HG03457 (cell line): ENCODE measurements around the gene TBC1D10B.
"Not testable (repeated sequence)": the region's sequence is repeated elsewhere in the genome, so short reads cannot be mapped to it uniquely, and the experiment has no call there.

ENCODE experiments used
- ATAC-seq: cut with Tn5 transposase; IDR thresholded peaks from one replicate; pipeline ENCODE4 v1.9.1; 2021; ENCODE audit warnings: moderate number of reproducible peaks; ENCODE audit not compliant: unreplicated experiment

The TBC1D10B gene

DNA sequence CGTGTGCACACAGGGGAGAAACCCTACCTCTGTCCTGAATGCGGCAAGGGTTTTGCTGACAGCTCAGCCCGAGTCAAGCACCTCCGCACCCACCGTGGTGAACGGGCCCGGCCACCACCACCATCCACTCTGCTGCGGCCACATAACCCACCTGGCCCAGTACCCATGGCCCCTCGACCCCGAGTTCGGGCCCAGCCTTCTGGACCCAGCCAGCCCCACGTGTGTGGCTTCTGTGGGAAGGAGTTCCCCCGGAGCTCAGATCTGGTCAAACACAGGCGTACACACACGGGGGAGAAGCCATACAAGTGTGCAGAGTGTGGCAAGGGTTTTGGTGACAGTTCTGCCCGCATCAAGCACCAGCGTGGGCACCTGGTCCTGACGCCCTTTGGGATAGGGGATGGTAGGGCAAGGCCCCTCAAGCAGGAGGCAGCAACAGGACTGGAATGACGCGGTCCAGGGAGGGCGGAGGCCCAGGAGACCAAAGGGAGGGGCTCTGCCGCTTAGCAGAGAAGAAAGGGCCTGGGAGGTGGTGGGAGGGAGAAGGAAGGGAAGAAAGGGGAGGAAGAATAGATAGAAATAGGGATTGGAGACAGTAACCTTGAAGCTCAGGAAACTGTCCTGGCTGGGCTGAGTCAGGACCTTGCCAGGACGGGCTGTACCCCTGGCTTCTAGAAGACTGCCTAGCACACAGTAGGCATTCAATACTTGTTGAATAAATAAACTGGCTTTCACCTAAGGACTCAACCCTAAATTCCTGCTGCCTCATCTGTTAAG lies 28.6 kb upstream of the TBC1D10B start:
- ATAC-seq = no peak

DNA sequence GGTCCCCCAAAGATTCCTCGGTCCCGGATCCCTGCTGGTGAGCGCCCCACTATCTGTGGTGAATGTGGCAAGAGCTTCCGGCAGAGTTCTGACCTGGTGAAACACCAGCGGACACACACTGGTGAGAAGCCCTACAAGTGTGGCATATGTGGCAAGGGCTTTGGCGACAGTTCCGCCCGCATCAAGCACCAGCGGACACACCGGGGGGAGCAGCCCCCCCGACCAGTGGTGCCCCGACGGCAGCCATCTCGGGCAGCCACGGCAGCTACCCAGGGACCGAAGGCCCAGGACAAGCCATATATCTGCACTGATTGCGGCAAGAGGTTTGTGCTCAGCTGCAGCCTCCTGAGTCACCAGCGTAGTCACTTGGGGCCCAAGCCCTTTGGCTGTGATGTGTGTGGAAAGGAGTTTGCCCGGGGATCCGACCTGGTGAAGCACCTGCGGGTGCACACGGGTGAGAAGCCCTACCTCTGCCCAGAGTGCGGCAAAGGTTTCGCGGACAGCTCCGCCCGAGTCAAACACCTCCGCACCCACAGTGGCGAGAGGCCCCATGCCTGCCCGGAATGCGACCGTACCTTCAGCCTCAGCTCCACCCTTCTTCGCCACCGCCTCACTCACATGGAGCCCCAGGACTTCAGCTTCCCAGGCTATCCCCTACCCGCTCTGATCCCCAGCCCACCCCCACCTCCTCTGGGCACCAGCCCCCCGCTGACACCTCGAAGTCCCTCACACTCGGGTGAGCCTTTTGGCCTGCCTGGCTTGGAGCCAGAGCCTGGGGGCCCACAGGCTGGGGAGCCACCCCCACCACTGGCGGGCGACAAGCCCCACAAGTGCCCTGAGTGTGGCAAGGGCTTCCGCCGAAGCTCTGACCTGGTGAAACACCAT lies 27.7 kb upstream of the TBC1D10B start:
- ATAC-seq = no peak

DNA sequence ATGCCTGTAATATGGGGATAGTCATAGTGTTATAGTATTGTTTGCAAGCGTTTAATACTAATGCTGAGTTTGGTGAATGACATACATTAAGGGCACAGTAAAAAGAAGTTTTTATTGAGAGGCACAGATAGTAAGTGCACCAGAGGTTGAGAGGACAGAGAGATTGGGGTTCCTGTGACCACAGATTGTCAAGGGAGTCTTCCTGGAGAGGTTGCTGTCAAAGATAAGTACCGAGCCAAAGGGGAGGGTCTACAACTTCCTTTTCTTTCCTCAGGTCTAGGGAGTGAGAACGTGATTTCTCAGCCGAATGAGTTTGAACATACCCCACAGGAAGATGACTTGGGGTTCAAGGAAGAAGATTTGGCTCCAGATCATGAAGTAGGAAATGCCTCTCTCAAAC lies 26.8 kb upstream of the TBC1D10B start:
- no peak for ATAC-seq

DNA sequence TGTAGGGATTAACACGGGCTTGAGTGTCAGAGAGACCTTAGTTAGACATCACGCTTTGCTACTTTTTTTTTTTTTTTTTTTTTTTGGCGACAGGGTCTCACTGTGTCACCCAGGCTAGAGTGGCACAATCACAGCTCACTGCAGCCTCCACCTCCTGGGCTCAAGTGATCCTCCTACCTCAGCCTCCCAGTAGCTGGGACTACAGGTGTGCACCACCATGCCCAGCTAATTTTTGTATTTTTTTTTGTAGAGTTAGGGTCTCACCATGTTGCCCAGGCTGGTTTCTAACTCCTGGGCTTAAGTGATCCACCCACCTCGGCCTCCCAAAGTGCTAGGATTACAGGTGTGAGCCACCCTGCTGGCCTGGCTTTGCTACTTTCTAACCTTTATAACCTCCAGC lies 26.3 kb upstream of the TBC1D10B start:
- not testable (repeated sequence) for ATAC-seq

DNA sequence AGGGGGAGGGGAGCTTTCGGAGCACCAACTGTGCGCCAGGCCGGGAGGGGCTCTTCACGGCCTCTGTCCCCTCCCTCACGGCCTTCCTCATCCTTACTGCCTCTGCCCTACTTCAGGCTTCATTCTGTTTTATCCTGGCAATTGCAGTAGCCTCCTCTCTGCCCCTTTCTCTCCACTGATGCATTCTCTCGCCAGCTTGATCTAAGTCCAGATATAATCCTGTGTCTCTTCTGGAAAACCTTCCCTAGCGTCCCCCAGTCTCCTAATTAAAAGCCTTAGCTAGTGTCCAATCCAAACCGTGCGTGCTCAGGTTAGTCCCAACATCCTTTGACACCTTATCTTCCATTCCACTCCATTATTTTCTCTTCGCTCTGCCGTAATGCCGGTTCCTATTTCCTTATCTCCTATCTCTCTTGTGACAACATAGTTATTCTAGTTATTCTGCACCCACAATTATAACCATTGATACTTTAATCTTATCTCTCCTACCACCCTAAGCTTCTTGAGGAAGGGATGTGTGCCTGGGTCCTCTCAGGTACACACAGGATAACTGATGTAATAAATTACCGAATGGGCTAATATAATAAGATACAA lies 25.8 kb upstream of the TBC1D10B start:
- no peak for ATAC-seq

DNA sequence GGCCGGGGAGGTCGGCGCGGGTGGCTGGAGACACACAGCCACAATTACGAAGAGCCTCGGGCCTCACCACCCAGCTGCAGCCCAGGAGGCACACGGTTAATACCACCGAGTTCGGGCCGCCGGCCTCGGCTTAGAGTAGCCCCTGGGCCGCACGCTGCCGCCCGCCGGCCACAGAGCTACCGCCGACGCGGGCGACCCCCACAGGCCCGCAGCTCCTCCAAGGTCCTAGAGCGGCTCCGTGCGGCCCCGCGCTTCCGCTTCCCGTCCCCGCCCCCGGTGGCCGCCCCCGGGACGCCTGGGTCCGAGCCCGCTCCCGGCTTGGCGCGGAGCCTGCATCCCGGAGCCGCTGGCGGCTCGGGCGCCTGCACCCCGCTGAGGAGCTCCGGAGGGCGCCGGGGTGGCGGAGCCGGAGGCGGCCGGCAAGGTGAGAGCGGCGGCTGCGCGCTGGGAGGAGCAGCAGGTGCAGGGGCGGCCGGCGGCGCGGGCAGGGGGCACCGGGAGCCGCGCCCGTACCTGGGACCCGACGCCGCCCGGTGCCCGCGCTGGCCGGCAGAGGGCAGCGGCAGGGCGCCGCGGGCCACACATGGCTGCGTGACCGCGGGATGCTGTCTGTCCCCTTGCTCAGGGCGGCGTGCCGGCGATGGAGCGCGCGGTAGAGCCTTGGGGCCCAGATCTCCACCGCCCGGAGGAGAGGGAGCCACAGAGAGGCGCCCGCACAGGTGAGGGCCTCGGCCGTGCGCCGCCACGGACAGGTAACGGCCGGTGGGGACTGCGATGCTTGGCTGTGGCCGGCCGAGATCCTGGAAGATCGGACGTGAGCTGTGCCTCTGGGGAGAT lies 25.1 kb upstream of the TBC1D10B start, which contains the start of gene ZNF48:
Gene ZNF48 (plus strand): TSS at position 266 of the 837 bp plus-strand sequence. CDS start 375 bp downstream, at position 641.
- ATAC-seq = no peak

DNA sequence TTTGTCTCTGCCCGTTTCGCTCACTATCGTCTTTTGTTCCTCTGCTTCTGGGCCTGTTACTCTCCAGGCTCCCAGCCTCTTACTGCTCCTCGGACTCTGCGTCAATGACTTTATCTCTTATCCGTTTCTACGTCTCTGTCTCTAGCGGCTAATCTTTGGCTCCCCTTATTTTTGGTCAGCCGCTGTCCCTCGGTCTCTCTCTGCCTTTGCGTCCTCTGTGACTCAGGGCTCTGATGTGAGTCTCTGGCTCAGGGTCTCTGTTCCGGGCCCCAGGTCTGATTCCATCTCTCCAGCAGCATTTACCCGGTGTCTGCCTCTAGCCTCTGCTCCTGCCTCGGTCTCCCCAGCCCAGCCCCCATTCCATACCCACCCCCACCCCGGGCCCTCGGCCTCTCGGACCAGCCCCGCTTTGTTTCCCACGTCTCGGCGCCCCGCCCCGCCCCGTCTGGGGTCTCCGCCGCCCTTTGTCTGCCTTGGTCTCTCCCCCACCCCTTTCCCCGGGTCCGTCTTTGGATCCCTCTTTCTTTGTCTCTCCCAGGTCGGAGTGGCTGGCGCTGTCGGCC lies 24.4 kb upstream of the TBC1D10B start:
- no peak for ATAC-seq

DNA sequence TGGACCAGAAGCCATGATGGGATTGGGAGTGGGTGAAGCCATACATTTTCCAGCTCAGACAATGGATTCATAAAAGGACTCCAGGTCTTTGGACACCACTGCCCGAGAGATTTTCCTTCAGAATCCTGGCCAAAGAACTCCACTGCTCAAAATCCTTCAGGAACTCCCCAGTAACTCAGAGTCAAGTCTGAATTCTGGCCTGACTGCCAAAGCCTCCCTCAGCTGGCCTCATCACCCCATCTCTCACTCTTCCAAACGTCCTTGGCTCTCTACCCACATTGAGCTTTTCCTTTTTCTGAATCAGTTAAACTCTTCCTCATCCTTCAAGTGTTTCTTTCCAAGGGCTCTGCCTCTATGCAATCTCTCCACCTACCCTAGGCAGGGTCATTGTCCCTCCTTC lies 13.2 kb upstream of the TBC1D10B start:
- no peak for ATAC-seq

DNA sequence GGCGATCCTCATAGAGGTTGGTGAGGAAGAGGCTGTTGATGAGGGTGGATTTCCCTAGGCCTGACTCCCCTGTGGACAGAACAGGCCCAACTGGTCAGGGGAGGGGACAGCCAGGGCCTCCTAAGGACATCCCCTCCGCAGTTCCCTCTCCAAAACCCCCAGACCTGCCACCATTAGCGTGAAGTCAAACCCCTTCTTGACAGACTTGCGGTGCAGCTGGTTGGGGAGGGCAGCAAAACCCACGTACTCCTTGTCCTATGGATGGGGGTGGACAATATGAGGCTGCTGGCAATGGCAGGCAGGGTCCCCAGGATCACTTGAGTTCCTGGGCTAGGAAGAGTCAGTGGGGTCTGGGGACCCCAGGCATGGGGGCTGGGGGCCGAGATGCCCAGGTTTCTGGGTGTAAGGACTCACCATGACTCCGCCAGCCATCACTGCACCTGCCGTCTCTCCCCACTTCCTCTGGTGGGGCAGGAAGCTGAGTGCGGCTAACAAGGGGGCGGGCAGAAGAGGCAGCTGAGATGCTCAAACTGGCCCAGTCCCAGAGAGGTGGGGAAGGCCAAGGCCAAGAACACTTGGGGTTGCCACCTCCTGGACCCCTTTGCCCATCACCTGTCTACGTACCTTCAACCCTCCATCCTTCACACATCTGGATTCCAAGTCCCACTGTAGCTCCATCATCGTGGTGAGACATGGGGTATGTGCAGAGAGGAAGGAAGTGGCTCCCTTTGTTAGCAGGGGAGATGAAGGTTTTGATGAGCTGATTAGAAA lies 12.0 kb upstream of the TBC1D10B start, which contains the start of gene SEPTIN1:
Gene SEPTIN1 (minus strand): TSS at position 451 of the 771 bp plus-strand sequence. CDS start 19 bp downstream, at position 432.
- ATAC-seq = no peak

DNA sequence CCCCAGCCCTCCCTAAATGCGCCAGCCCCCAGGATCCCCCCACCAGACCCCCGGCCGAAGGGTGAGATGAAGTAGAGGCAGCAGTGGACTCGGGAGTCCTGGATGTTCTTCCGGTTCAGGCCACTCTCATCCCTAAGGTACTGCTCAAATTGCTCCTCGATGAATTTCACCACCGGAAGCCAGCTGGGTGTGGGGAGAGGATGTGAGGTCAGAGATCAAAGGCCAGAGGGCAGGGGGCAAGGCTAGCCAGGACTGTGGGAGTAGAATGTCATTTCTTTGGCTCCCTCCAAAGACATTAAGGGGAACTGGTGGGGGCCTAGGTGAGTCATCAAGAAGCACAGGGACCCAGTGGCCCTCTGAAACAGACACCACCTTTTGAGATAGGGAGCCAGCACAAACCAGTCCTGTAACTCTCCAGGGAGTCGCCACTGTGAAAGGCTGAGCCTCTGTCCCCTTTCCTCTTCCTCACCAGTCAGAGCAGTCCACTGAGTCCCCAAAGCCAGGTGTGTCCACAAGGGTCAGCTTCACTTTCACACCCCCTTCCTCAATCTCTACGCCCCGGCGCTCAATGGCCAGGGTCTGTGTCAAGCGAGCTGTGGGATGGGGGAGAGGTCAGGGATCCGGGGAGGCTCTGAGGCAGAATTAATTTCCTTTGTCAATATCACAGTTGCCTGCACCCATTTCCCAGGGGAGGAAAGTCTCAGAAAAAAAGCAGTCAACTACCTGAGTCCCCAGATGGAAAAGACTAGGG lies 11.2 kb upstream of the TBC1D10B start:
- no peak for ATAC-seq

DNA sequence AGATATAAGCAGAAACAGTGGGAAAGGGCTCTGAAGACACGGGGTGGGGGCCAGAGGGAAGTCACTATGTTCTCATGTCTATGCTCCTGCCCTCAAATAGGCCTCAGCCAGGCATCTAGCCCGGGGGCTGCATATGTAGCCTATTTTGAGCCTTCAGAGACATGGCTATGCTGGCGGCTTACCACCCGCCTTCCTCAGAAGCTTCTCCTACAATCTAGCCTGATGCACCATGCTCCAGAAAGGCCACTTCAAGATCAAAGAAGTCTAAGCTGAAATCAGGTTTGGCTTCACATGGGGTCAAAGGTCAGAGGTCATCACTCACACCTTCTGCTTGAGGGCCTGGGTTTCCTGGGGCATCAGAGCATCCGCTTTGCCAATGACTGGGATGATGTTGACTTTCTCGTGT lies 10.5 kb upstream of the TBC1D10B start:
- ATAC-seq = no peak

DNA sequence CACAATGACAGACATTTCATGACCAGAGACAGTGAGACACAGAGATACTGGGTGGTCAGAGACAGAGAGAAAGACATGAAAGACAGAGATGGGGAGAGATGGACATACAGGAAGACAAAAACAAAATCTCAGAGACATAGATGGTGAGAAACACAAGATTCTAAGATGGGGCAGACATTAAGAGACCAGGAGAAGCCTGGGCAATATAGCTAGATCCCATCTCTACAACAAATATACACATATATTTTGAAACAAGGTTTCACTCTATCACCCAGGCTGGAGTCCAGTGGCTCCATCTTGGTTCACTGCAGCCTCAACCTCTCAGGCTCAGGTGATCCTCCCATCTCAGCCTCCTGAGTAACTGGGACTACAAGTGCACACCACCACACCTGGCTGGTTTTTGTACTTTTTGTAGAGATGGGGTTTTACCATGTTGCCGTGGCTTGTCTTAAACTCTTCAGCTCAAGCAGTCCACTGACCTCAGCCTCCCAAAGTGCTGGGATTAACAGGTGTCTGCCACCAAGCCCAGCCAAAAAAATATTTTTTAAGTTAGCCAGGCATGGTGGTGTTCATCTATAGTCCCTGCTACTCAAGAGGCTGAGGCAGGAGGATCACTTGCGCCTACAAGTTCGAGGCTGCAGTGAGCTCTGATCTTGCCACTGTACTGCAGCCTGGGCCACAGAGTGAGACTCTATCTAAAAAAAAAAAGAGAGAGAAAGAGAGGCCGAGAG lies 9.9 kb upstream of the TBC1D10B start:
- no peak for ATAC-seq

DNA sequence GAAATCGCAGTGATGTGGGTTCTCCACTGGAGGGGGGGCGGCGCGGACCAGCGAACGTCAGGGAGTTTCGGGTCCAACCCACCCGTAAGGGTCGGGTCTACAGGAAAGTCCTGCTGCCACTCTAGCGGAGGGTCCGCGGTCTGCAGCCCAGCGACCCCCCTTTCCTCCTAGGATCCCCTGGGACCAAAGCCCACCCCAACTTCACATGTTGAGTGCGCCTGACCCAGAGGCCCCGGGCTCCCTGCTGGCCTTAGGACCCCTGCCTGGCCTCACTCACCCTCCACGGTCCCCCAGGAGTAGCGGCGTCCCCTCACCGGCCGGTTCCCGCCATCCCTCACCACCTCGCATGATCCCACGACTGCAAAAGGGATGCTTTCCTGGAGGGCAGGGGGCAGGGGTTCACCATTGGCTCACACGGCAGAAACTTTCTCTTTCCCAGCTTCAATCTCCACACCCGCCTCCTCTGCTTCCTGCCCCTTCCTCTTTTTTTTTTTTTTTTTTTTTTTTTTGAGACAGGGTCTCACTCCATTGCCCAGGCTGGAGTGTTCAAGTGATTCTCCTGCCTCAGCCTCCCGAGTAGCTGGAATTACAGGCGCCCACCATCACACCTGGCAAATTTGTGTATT lies 9.0 kb upstream of the TBC1D10B start:
- ATAC-seq = no peak

DNA sequence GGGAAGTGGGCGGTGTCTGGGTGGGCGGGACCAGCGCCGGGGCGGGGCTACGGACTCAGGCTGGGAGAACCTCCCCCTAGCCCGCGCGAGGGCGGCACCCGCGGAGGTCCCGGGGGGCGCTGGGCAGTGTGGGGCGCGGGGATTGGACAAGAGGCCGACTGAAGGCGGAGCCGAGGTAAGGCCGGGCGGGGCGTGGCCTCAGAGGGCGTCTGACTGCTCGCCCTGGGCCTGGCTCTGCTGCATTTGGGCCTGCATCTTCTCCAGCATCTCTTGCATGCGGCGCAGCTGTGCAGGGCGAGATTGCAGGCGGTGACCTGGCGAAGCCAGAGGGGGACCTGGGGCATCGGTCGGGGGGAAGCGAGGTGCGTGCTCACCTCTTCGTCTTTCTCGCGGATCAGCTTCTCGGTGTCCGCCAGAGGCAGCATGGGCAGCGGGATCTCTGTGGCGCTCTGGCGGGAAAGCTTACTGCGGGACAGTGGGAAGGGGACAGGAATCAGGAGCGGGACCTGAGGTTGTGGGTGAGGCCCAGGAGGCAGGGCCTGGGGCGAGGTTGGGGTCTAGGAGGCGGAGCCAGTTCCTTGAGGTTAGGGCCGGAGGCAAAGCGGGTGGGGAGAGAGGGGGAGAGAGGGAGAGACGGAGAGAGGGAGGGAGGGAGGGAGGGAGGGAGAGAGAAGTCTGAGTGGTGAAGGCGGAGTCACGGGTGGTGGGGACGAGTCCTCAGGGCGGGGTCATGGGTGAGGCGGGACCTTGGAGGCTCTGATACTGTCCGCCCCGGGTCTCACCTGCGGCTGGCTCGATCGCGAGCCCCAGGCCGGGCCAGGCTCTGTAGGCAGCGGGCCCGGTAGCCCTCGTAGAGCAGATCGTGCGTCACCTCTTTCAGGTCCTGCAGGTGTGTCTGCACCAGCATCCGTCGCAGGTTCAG lies 8.2 kb upstream of the TBC1D10B start:
- ATAC-seq = peak; percentile 73

DNA sequence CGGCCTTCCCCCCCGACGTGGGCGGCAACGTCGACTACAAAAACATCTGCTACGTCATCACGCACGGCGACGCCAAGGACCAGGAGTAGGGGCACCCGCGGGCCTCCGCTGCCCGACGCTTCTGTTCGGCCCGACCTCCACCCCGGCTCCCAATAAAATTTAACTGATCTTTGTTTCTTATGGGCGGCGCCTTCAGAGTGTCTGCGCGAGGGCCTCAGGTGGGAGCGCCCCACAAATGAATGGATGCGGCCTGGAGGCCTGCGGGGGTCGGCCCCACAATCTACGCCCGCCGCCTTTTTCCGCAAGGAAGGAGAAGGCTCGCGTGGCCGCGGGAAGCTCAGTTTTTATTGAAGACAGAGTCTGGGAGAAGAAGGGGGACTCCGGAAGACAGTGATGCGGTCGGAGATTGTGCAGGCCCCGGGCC lies 7.5 kb upstream of the TBC1D10B start:
- ATAC-seq = peak; percentile 21

DNA sequence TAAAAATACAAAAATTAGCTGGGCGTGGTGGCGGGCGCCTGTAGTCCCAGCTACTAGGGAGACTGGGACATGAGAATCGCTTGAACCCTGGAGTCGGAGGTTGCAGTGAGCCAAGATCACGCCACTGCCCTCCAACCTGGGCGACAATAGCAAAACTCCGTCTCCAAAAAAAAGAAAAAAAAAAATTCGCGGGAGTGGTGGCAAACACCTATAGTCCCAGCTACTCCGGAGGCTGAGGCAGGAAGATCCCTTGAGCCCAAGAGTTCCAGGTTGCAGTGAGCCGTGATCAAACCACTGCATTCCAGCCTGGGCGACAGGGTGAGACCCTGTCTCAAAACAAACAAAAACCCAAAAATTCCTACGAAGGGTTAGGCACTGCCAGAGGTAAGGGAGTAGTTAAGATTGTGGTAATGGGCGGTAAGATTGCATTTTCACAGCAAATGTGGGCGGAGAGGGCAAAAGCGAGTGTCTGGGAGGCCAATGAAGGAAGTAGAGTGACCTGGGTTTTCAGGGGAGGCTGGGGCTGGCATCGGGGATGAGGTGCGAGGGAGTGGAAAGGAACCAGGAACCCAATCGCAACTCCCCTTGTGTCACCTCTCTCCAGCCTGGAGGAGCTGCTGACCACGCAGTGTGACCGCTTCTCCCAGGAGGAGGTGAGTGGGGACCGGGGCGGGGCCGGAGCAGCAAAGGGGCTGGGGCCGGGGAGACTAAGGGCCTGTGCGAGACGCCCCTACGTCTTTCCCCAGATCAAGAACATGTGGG lies 6.9 kb upstream of the TBC1D10B start:
- no peak for ATAC-seq
